ENCODE measurements around the gene IL1RAP. TPM values are rescaled to one million over a fixed set of nuclear protein-coding genes. Genes with fewer than 3 reads are reported as not detected.
"Not testable (repeated sequence)": the region's sequence is repeated elsewhere in the genome, so short reads cannot be mapped to it uniquely, and the experiment has no call there.

The IL1RAP gene
- total and polyA plus RNA-seq, 5 experiments from 2014 or later = 2.2 to 11.3 (median 3.9) TPM

GRCh38 chr3:190517687-190518086 is 3.8 kb downstream of the IL1RAP start:
- peak overlapping the region in 1 of 10 donors; percentile 13 for H3K27ac Mint-ChIP-seq
- no peak overlapping the region for H3K4me3 Mint-ChIP-seq
- peaks cover 13 to 45% (median 32%) of the 10 kb centered on the region in 4 donors for H3K4me1 Mint-ChIP-seq
- H3K36me3 Mint-ChIP-seq = peaks cover 3 to 10% (median 4%) of the 10 kb centered on the region in 3 donors
- POLR2A ChIA-PET = interaction anchor here (0.7 kb wide), 1 partner anchor 9 kb away, joined by 3 read pairs; no protein-coding TSS in a partner anchor
- no peaks in the 10 kb centered on the region for H3K27me3 Mint-ChIP-seq
- ATAC-seq (no peak), DNase-seq (no peak)
- H3K9me3 Mint-ChIP-seq = no peaks in the 10 kb centered on the region

GRCh38 chr3:190518531-190518930 is 4.6 kb downstream of the IL1RAP start:
- DNase-seq, H3K27ac Mint-ChIP-seq, H3K9me3 Mint-ChIP-seq, POLR2A ChIA-PET, H3K27me3 Mint-ChIP-seq, ATAC-seq, H3K4me3 Mint-ChIP-seq: not testable (repeated sequence)
- Mint-ChIP-seq H3K4me1 (peaks cover 8 to 36% (median 24%) of the 10 kb centered on the region in 4 donors), H3K36me3 (peaks cover 3 to 13% (median 4%) of the 10 kb centered on the region in 3 donors)

DNA sequence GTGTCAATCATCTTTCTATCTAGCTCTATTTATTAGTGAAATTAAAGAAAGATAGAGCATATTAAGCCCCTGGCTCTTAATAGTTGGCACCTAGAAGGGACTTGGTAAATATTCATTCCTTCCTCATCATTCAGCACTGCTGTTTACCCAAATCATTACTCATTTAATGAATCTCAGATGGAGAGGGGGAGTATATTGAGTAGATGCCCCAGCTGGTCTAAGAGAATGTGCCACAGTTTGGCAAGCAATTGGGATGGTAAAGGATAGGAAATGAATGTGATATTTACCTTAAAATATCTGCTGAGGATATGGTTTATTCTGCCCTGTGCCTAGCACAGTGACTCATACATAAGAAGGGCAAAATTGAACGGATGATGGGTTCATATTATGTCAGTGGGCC is 6.0 kb downstream of the IL1RAP start:
- Mint-ChIP-seq H3K4me3 (no peak overlapping the region), H3K27ac (no peak overlapping the region), H3K27me3 (no peaks in the 10 kb centered on the region), H3K4me1 (peaks cover 7 to 37% (median 21%) of the 10 kb centered on the region in 4 donors), H3K36me3 (peaks cover 3 to 13% (median 4%) of the 10 kb centered on the region in 3 donors), H3K9me3 (peaks cover 0 to 3% (median 0%) of the 10 kb centered on the region in 9 donors)
- DNase-seq (no peak), ATAC-seq (no peak)
- POLR2A ChIA-PET = no interaction called here

GRCh38 chr3:190521998-190522397 is 8.1 kb downstream of the IL1RAP start:
- Mint-ChIP-seq H3K27me3 (no peaks in the 10 kb centered on the region), H3K36me3 (peaks cover 3 to 13% (median 4%) of the 10 kb centered on the region in 3 donors), H3K4me1 (peaks cover 2 to 22% (median 10%) of the 10 kb centered on the region in 4 donors), H3K9me3 (peaks cover 0 to 3% (median 0%) of the 10 kb centered on the region in 9 donors), H3K27ac (no peak overlapping the region), H3K4me3 (no peak overlapping the region)
- ATAC-seq = no peak
- no peak for DNase-seq
- POLR2A ChIA-PET = interaction anchor here (0.9 kb wide), 1 partner anchor 8 kb away, joined by 5 read pairs; the partner anchor contains the start of gene IL1RAP

GRCh38 chr3:190522621-190523222 is 8.8 kb downstream of the IL1RAP start:
- ATAC-seq = no peak
- no peak for DNase-seq
- no peak overlapping the region for H3K4me3 Mint-ChIP-seq
- H3K4me1 Mint-ChIP-seq = peaks cover 2 to 16% (median 8%) of the 10 kb centered on the region in 4 donors
- H3K9me3 Mint-ChIP-seq = peaks cover 0 to 3% (median 0%) of the 10 kb centered on the region in 9 donors
- H3K27me3 Mint-ChIP-seq = no peaks in the 10 kb centered on the region
- POLR2A ChIA-PET = interaction anchor here (0.9 kb wide), 1 partner anchor 9 kb away, joined by 5 read pairs; the partner anchor contains the start of gene IL1RAP
- H3K27ac Mint-ChIP-seq = no peak overlapping the region
- peaks cover 3 to 13% (median 4%) of the 10 kb centered on the region in 3 donors for H3K36me3 Mint-ChIP-seq

- Mint-ChIP-seq H3K4me1 (peaks cover 2 to 14% (median 8%) of the 10 kb centered on the region in 4 donors), H3K36me3 (peaks cover 7 to 18% (median 8%) of the 10 kb centered on the region in 3 donors), H3K9me3 (peaks cover 0 to 3% (median 0%) of the 10 kb centered on the region in 9 donors), H3K27me3 (no peaks in the 10 kb centered on the region), H3K4me3 (no peak overlapping the region), H3K27ac (peak overlapping the region in 2 of 10 donors; percentile 10 to 40)
- no peak for ATAC-seq
- DNase-seq = no peak
- POLR2A ChIA-PET = no interaction called here
Measured at GRCh38 chr3:190524942-190525341, 11.1 kb downstream of the IL1RAP start.

GRCh38 chr3:190525634-190526033 is 11.7 kb downstream of the IL1RAP start:
- H3K27ac Mint-ChIP-seq = no peak overlapping the region
- POLR2A ChIA-PET = no interaction called here
- DNase-seq = no peak
- peaks cover 2 to 14% (median 8%) of the 10 kb centered on the region in 4 donors for H3K4me1 Mint-ChIP-seq
- no peaks in the 10 kb centered on the region for H3K27me3 Mint-ChIP-seq
- H3K36me3 Mint-ChIP-seq = peaks cover 7 to 18% (median 8%) of the 10 kb centered on the region in 3 donors
- no peak overlapping the region for H3K4me3 Mint-ChIP-seq
- peaks cover 0 to 3% (median 0%) of the 10 kb centered on the region in 9 donors for H3K9me3 Mint-ChIP-seq
- ATAC-seq = no peak

DNA sequence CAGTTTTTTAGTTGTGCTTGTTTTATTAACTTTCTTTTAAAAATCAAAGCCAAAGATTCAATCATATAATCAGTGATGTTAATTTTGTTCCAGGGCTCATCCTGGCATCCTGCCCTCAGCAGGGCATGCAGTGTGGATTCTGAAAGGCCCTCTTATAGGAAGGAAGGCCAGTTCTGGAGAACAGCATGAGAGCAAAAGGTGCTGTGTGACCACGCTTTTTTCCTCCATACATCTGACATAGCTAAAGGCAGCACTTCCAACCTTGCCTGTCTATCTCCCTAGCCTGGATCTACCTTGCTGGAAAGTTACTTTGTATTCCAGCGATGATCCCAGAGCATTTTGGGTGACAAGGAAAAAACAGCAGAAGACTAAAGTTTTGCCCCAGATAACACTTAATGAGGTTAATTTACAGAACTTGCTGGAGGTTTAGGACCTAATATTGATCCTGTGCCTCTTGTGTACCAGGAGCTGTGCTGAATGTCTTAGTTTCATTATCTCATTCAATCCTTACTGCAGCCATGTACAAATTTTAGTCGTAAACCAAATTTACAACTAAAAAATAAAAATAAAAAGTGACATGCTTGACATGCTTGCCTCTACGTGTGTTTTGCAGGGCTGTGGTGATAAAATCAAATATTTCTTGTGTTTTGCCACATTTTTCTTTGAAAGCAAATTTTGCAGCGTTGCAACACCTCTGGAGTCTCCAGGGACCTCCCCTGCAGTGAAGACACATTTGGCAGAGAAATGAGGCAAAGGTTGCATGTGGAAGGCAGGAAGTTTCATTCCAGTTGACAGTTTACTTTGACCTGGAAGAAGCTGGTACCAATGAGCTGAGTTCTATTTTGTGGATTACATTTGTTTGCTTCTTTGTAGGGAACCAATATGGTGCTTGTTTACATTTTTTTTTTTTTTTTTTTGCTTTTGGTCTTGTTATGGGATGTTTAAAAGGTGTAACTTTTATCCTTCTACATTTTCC is 13.2 kb downstream of the IL1RAP start:
- Mint-ChIP-seq H3K4me3 (no peak overlapping the region), H3K36me3 (peaks cover 7 to 21% (median 8%) of the 10 kb centered on the region in 3 donors), H3K27ac (no peak overlapping the region), H3K4me1 (peaks cover 2 to 21% (median 8%) of the 10 kb centered on the region in 4 donors), H3K9me3 (peaks cover 0 to 3% (median 0%) of the 10 kb centered on the region in 9 donors), H3K27me3 (no peaks in the 10 kb centered on the region)
- DNase-seq (no peak), ATAC-seq (no peak)
- POLR2A ChIA-PET = interaction anchor here (1.1 kb wide), 1 partner anchor 14 kb away, joined by 4 read pairs; the partner anchor contains the start of gene IL1RAP

GRCh38 chr3:190528706-190529105 is 14.8 kb downstream of the IL1RAP start:
- Mint-ChIP-seq H3K4me3 (no peak overlapping the region), H3K27me3 (no peaks in the 10 kb centered on the region), H3K27ac (no peak overlapping the region), H3K9me3 (no peaks in the 10 kb centered on the region), H3K4me1 (peaks cover 8 to 27% (median 11%) of the 10 kb centered on the region in 4 donors), H3K36me3 (peaks cover 7 to 22% (median 14%) of the 10 kb centered on the region in 3 donors)
- DNase-seq = no peak
- ATAC-seq = no peak
- POLR2A ChIA-PET = no interaction called here

DNA sequence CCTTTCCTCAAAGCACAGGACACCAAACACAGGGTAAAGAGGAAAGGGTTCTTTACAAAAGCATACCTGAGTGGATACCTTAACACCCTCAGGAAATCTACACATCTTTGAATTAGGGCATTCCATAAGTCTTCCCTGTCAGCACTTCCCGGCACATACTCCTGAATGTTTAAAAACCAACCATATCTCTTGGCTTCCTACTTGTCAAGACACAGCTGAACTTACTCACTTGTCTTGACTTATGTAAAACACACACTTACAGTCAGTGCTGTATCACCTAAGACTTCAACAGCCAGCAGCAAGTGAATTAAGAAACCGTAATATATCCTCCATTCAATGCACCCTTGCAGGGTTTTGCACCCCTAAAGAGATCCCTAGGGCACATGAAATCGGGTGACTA is 17.5 kb downstream of the IL1RAP start:
- Mint-ChIP-seq H3K27me3 (no peaks in the 10 kb centered on the region), H3K9me3 (no peaks in the 10 kb centered on the region), H3K4me3 (no peak overlapping the region), H3K4me1 (peaks cover 10 to 26% (median 11%) of the 10 kb centered on the region in 4 donors), H3K36me3 (peaks cover 7 to 22% (median 16%) of the 10 kb centered on the region in 3 donors), H3K27ac (no peak overlapping the region)
- POLR2A ChIA-PET = no interaction called here
- no peak for DNase-seq
- no peak for ATAC-seq

DNA sequence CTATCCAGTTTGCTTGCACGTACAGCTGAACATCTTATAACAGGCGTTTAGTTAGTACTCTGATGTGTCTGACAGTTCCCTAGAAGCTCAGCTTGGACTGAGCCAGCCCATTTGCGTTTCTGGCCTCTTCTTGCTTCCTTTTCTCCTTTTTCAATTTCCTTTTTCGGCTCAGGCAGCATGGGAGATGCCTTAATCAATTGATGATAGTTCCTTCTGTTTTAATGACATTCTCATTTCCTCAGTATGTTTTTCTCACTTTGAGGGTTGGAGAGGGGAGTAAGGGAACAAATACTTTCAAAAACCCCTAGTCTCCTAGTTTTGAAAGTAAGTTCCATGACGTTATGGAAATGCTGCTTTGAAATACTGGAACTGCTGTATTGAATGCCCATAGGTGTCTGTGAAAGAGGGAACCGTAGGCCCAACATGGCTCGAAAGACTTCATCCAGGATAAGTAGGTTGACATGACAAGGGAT is 18.9 kb downstream of the IL1RAP start:
- DNase-seq (no peak), ATAC-seq (no peak)
- Mint-ChIP-seq H3K36me3 (peaks cover 7 to 22% (median 16%) of the 10 kb centered on the region in 3 donors), H3K4me1 (peaks cover 11 to 28% (median 12%) of the 10 kb centered on the region in 4 donors), H3K4me3 (no peak overlapping the region), H3K9me3 (no peaks in the 10 kb centered on the region), H3K27ac (no peak overlapping the region), H3K27me3 (no peaks in the 10 kb centered on the region)
- POLR2A ChIA-PET = interaction anchor here (0.6 kb wide), 1 partner anchor 1219 kb away, joined by 3 read pairs; no protein-coding TSS in a partner anchor

- Mint-ChIP-seq H3K4me1 (peaks cover 14 to 35% (median 15%) of the 10 kb centered on the region in 4 donors), H3K9me3 (no peaks in the 10 kb centered on the region), H3K36me3 (peaks cover 4 to 16% (median 11%) of the 10 kb centered on the region in 3 donors), H3K27me3 (no peaks in the 10 kb centered on the region), H3K27ac (no peak overlapping the region), H3K4me3 (peak overlapping the region in 1 of 10 donors; percentile 38)
- ATAC-seq (no peak), DNase-seq (no peak)
- POLR2A ChIA-PET = no interaction called here
Measured at GRCh38 chr3:190533511-190534281, 19.8 kb downstream of the IL1RAP start.
